K562 (cell line): ENCODE measurements around the gene CTXN1. TPM values are rescaled to one million over a fixed set of nuclear protein-coding genes. Genes with fewer than 3 reads are reported as not detected.

ENCODE experiments used
- C11orf30 ChIP-seq: fragments of 450-650 bp; IDR thresholded peaks from 2 replicates; pipeline ENCODE4 v1.6.1; 2016; ENCODE audit warnings: low read depth, mild to moderate bottlenecking
- FOXJ3 ChIP-seq: sonication (generic); formaldehyde crosslinking; IDR thresholded peaks from 2 replicates; pipeline ENCODE4 v1.4.0; 2020; ENCODE audit warnings: mild to moderate bottlenecking, missing genetic modification reagents
- GTF3C2 ChIP-seq: IDR thresholded peaks from 3 replicates; pipeline ENCODE4 v1.6.1; 2011; ENCODE audit warnings: borderline replicate concordance, mild to moderate bottlenecking, moderate library complexity; ENCODE audit not compliant: insufficient read length; ENCODE audit errors: extremely low read depth
- HDAC6 ChIP-seq: IDR thresholded peaks from 2 replicates; pipeline ENCODE4 v1.6.1; 2012; ENCODE audit warnings: low read depth, mild to moderate bottlenecking, control low read depth, inconsistent platforms, low read length, moderate library complexity
- IRF1 ChIP-seq: sonication (generic); formaldehyde crosslinking; IDR thresholded peaks from 2 replicates; pipeline ENCODE4 v1.8.0; 2022; ENCODE audit warnings: missing genetic modification reagents, mild to moderate bottlenecking, borderline replicate concordance
- KLF6 ChIP-seq: fragments of 250-450 bp; sonication (Bioruptor Pico); IDR thresholded peaks from 2 replicates; pipeline ENCODE4 v1.4.0; 2020; ENCODE audit warnings: mild to moderate bottlenecking, moderate library complexity, borderline replicate concordance
- MAZ ChIP-seq, 2 experiments: fragments of 450-650 bp in 1 of 2; sonication (generic) in 1 of 2; formaldehyde crosslinking; IDR thresholded peaks in 1 of 2; conservative IDR thresholded peaks in 1 of 2; 2 replicates each; pipeline versions ENCODE4 v1.4.0 to v1.5.0; 2020; ENCODE audit warnings: mild to moderate bottlenecking in 1 of 2, missing genetic modification reagents in 1 of 2
- MNT ChIP-seq, 2 experiments: fragments of 450-650 bp; conservative IDR thresholded peaks; 2 replicates each; pipeline ENCODE4 v1.6.1; 2017; ENCODE audit warnings: mild to moderate bottlenecking in 2 of 2, moderate library complexity in 2 of 2
- NFXL1 ChIP-seq: fragments of 450-650 bp; formaldehyde crosslinking; IDR thresholded peaks from 2 replicates; pipeline ENCODE4 v1.4.0; 2021; ENCODE audit warnings: mild to moderate bottlenecking
- POU5F1 ChIP-seq: fragments of 150-350 bp; IDR thresholded peaks from 2 replicates; pipeline ENCODE4 v1.6.1; 2014; ENCODE audit warnings: borderline replicate concordance, low read length, low read depth, mild to moderate bottlenecking; ENCODE audit not compliant: partially characterized antibody
- RBM17 ChIP-seq: fragments of 200-400 bp; formaldehyde crosslinking; IDR thresholded peaks from 2 replicates; pipeline ENCODE4 v1.6.1; 2017; ENCODE audit warnings: low read depth, mild to moderate bottlenecking, low read length, borderline replicate concordance
- SAP30 ChIP-seq: fragments of 200-600 bp; sonication (generic); IDR thresholded peaks from 2 replicates; pipeline ENCODE4 v1.6.1; 2012; ENCODE audit warnings: borderline replicate concordance, low read depth, mild to moderate bottlenecking, moderate library complexity, low read length, control low read depth, inconsistent platforms; ENCODE audit not compliant: insufficient read depth, poor library complexity, severe bottlenecking
- SLC30A9 ChIP-seq: fragments of 250-450 bp; sonication (Bioruptor Pico); IDR thresholded peaks from 2 replicates; pipeline ENCODE4 v1.8.0; 2022; ENCODE audit warnings: mild to moderate bottlenecking, moderate library complexity
- USF1 ChIP-seq: sonication (generic); formaldehyde crosslinking; IDR thresholded peaks from 2 replicates; pipeline ENCODE4 v1.9.0; 2022; ENCODE audit warnings: mild to moderate bottlenecking, missing genetic modification reagents
- ZNF134 ChIP-seq: fragments of 250-450 bp; sonication (Bioruptor Pico); conservative IDR thresholded peaks from 2 replicates; pipeline ENCODE4 v1.4.0; 2020
- ZNF398 ChIP-seq: fragments of 250-450 bp; sonication (Bioruptor Pico); IDR thresholded peaks from 2 replicates; pipeline ENCODE4 v1.8.0; 2021; ENCODE audit warnings: moderate library complexity, mild to moderate bottlenecking, inconsistent platforms
- ZNF41 ChIP-seq: fragments of 250-450 bp; sonication (Bioruptor Pico); conservative IDR thresholded peaks from 2 replicates; pipeline ENCODE4 v1.4.0; 2020; ENCODE audit warnings: mild to moderate bottlenecking
- ZSCAN32 ChIP-seq: fragments of 450-650 bp; formaldehyde crosslinking; IDR thresholded peaks from 2 replicates; pipeline ENCODE4 v1.4.0; 2020; ENCODE audit warnings: mild to moderate bottlenecking, moderate library complexity
- polyA plus RNA-seq, 8 experiments: library from polyadenylated mRNA; depleted of rRNA in 4 of 8; stranded (reverse) in 5 of 8; unstranded in 3 of 8; fragments of >200 nt; fragmentation: Nextera tagmentation in 2 of 8; fragmentation: Illumina TruSeq in 1 of 8; extraction: Ambion mirVana in 2 of 8; extraction: Trizol in 1 of 8; gene quantifications; 2 replicates each; pipeline versions ENCODE4 v1.2.1 to v1.2.3, GENCODE V29; 2011 to 2014; ENCODE audit warnings: inconsistent platforms in 1 of 8, missing spikeins in 1 of 8
- total RNA-seq, 7 experiments: library from RNA; depleted of rRNA in 6 of 7; stranded (reverse); fragments of >200 nt in 6 of 7; fragmentation: Illumina TruSeq in 2 of 7; extraction: Trizol in 2 of 7; gene quantifications; 2 replicates each; pipeline versions ENCODE4 v1.2.1 to v1.2.3, GENCODE V29; 2011 to 2021; ENCODE audit warnings: low replicate concordance in 1 of 7

CTXN1 gene
- total and polyA plus RNA-seq, 9 of the 15 experiments (the other 6 are each of a cell fraction or from before 2014, with no cell fraction given): 0.15 to 37.4 (median 1.8) TPM; not detected in 2

GRCh38 chr19:7943444-7944176 is 17.7 kb upstream of the CTXN1 start, which contains the start of gene TIMM44 (continued):
- TF ChIP-seq FOXJ3 (CRISPR knock-in tag) (no peak), NFXL1 (CRISPR knock-in tag) (no peak), SAP30 (peak; percentile 97), GTF3C2 (no peak), USF1 (CRISPR knock-in tag) (peak; percentile 89), KLF6 (CRISPR knock-in tag) (no peak), ZSCAN32 (CRISPR knock-in tag) (peak; percentile 95), ZNF134 (CRISPR knock-in tag) (no peak), SLC30A9 (CRISPR knock-in tag) (no peak), C11orf30 (peak; percentile 97), MNT (conservative IDR thresholded peaks at IDR 0.05) (peak; percentile 98 to 99), RBM17 (no peak), IRF1 (CRISPR knock-in tag) (no peak), HDAC6 (no peak), ZNF398 (CRISPR knock-in tag) (no peak), ZNF41 (CRISPR knock-in tag) (no peak), POU5F1 (no peak), MAZ (CRISPR knock-in tag; conservative IDR thresholded peaks at IDR 0.05 in 1 of 2, IDR thresholded peaks at IDR 0.05 in 1 of 2) (peak; percentile 40 to 69; a peak in 3 of 4 replicates)
